ENCODE measurements around the gene FAM3D.

DNA sequence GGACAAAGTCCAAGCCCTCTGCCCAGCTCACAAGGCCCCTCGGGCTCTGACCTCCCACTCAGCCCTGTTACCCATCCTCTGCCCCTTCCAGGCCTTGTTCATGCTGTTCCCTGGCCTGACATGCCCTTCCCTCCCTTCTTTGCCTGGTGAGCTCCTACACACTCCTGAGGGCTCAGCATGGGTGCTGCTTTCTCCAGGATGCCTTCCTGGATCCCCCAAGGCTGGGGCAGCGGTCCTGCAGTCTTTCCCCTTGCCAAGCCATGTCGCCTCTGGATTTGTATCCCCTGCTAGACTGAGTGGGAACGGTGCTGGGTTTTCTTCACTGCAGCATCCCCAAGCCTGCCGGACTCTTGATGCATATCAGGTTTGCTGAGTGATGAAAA lies 35.9 kb downstream of the FAM3D start:
- TF ChIP-seq, protein P1, sequence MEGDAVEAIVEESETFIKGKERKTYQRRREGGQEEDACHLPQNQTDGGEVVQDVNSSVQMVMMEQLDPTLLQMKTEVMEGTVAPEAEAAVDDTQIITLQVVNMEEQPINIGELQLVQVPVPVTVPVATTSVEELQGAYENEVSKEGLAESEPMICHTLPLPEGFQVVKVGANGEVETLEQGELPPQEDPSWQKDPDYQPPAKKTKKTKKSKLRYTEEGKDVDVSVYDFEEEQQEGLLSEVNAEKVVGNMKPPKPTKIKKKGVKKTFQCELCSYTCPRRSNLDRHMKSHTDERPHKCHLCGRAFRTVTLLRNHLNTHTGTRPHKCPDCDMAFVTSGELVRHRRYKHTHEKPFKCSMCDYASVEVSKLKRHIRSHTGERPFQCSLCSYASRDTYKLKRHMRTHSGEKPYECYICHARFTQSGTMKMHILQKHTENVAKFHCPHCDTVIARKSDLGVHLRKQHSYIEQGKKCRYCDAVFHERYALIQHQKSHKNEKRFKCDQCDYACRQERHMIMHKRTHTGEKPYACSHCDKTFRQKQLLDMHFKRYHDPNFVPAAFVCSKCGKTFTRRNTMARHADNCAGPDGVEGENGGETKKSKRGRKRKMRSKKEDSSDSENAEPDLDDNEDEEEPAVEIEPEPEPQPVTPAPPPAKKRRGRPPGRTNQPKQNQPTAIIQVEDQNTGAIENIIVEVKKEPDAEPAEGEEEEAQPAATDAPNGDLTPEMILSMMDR (tag by site-specific recombination; IDR thresholded peaks at IDR 0.05), result no peak
- TF ChIP-seq ZNF510 (tag by site-specific recombination; IDR thresholded peaks at IDR 0.05; ENCODE audit: insufficient replicate concordance) (no peak), HOXA7 (CRISPR knock-in tag; IDR thresholded peaks at IDR 0.05; ENCODE audit: borderline replicate concordance) (no peak)
- TF ChIP-seq, protein P2, sequence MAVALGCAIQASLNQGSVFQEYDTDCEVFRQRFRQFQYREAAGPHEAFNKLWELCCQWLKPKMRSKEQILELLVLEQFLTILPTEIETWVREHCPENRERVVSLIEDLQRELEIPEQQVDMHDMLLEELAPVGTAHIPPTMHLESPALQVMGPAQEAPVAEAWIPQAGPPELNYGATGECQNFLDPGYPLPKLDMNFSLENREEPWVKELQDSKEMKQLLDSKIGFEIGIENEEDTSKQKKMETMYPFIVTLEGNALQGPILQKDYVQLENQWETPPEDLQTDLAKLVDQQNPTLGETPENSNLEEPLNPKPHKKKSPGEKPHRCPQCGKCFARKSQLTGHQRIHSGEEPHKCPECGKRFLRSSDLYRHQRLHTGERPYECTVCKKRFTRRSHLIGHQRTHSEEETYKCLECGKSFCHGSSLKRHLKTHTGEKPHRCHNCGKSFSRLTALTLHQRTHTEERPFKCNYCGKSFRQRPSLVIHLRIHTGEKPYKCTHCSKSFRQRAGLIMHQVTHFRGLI (tag by site-specific recombination; IDR thresholded peaks at IDR 0.05), result no peak
- TF ChIP-seq, protein P3, sequence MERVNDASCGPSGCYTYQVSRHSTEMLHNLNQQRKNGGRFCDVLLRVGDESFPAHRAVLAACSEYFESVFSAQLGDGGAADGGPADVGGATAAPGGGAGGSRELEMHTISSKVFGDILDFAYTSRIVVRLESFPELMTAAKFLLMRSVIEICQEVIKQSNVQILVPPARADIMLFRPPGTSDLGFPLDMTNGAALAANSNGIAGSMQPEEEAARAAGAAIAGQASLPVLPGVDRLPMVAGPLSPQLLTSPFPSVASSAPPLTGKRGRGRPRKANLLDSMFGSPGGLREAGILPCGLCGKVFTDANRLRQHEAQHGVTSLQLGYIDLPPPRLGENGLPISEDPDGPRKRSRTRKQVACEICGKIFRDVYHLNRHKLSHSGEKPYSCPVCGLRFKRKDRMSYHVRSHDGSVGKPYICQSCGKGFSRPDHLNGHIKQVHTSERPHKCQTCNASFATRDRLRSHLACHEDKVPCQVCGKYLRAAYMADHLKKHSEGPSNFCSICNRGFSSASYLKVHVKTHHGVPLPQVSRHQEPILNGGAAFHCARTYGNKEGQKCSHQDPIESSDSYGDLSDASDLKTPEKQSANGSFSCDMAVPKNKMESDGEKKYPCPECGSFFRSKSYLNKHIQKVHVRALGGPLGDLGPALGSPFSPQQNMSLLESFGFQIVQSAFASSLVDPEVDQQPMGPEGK (tag by site-specific recombination; IDR thresholded peaks at IDR 0.05), result no peak
- TF ChIP-seq, protein P4, sequence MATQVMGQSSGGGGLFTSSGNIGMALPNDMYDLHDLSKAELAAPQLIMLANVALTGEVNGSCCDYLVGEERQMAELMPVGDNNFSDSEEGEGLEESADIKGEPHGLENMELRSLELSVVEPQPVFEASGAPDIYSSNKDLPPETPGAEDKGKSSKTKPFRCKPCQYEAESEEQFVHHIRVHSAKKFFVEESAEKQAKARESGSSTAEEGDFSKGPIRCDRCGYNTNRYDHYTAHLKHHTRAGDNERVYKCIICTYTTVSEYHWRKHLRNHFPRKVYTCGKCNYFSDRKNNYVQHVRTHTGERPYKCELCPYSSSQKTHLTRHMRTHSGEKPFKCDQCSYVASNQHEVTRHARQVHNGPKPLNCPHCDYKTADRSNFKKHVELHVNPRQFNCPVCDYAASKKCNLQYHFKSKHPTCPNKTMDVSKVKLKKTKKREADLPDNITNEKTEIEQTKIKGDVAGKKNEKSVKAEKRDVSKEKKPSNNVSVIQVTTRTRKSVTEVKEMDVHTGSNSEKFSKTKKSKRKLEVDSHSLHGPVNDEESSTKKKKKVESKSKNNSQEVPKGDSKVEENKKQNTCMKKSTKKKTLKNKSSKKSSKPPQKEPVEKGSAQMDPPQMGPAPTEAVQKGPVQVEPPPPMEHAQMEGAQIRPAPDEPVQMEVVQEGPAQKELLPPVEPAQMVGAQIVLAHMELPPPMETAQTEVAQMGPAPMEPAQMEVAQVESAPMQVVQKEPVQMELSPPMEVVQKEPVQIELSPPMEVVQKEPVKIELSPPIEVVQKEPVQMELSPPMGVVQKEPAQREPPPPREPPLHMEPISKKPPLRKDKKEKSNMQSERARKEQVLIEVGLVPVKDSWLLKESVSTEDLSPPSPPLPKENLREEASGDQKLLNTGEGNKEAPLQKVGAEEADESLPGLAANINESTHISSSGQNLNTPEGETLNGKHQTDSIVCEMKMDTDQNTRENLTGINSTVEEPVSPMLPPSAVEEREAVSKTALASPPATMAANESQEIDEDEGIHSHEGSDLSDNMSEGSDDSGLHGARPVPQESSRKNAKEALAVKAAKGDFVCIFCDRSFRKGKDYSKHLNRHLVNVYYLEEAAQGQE (tag by site-specific recombination; IDR thresholded peaks at IDR 0.05), result no peak
